Measurements from ENCODE around the gene PDIA6. TPM values are rescaled to one million over a fixed set of nuclear protein-coding genes. Genes with fewer than 3 reads are reported as not detected.

Gene PDIA6
- total and polyA plus RNA-seq, 9 of the 15 experiments (the other 6 are each of a cell fraction or from before 2014, with no cell fraction given): 166 to 268 (median 229) TPM

DNA sequence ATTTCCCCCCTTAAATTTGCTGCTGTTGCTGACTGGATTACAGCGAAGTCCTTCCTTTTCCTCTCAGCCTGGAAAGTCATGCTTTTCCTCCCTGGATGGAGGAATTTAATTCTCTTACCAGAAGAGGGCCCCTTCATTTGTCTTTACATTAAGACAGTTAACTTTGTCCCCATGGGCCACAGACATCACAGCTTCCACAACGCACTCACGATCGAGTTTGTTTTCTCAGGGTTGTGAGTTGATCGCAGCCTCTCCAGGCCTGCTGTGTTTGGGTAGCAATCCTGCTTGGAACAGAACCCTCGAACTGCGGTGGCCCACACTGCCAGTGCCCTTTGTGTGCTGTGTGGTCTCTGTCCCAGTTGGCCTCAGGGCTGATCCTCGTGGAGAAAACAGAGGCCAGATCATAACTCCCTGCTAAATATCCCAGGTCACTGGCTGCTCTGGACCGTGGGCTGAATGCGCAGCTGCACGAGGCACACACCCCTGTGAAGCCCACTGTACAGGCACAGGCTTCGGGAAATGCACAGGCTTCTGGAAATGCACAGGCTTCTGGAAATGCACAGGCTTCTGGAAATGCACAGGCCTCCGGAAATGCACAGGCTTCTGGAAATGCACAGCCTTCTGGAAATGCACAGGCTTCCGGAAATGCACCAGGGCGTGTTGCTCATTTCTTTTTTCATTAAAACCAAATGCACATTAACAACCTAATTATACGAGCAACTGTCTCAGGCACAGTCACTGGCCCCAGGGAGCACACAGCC, 2.2 kb upstream of the PDIA6 start:
- ChIA-PET POLR2A (no interaction called here), CTCF (ENCODE audit: low intra/inter-chr PET ratio) (no interaction called here)
- ATAC-seq (no peak), FAIRE-seq (no peak), DNase-seq (ENCODE audit: extremely low read depth in 1 of 4, low spot score in 3 of 4) (no peak)
- no TSS peak for BruUV-seq (replicated peaks)
- Histone ChIP-seq H3K9ac (ENCODE audit: insufficient read depth in 1 of 2, low read depth in 2 of 2, low read length in 2 of 2) (peak overlapping the region in 1 of 2 experiments; percentile 59; a peak in 1 of 4 replicates), H2AFZ (ENCODE audit: low read depth, low read length) (peak overlapping the region; percentile 80), H3K9me3 (replicated peaks; ENCODE audit: control insufficient read depth, insufficient read depth, low read depth, low read length) (no peaks in the 10 kb centered on the region), H3K4me2 (ENCODE audit: insufficient read depth, low read length) (no peak overlapping the region), H3K27me3 (ENCODE audit: control insufficient read depth in 2 of 2, insufficient read depth in 2 of 2, low read length in 2 of 2) (peaks cover 19 to 24% of the 10 kb centered on the region in 2 experiments), H3K79me2 (ENCODE audit: control insufficient read depth, insufficient read depth, low read length) (peaks cover 29% of the 10 kb centered on the region), H3K36me3 (ENCODE audit: control insufficient read depth, insufficient read depth, low read length) (peaks cover 17% of the 10 kb centered on the region; the same call in 2 of the 3 replicates), H3K4me1 (replicated peaks in 1 of 2; ENCODE audit: control insufficient read depth in 2 of 2, insufficient read depth in 2 of 2, low read length in 2 of 2) (peaks cover 6 to 16% of the 10 kb centered on the region in 2 experiments; a peak in 3 of 5 replicates), H3K4me3 (no peak overlapping the region), H3K9me1 (ENCODE audit: control insufficient read depth, insufficient read depth, low read length) (no peaks in the 10 kb centered on the region), H3K27ac (ENCODE audit: extremely low read depth, low read depth, low read length) (no peak overlapping the region), H4K20me1 (replicated peaks; ENCODE audit: control insufficient read depth, insufficient read depth, low read length) (peaks cover 21% of the 10 kb centered on the region; the same call in 1 of the 2 replicates)
- intact Hi-C loops (cut with micrococcal nuclease) (no loop called here), in situ Hi-C loops (cut with MboI) (no loop called here)
- 56% methylated on average over 16 of the region's 16 CpGs for WGBS (ENCODE audit: insufficient coverage, low coverage, missing lambda C conversion rate)
- no peak for TF ChIP-seq HNRNPK (IDR thresholded peaks at IDR 0.05; ENCODE audit: low read depth, low read length, poor library complexity, severe bottlenecking)

DNA sequence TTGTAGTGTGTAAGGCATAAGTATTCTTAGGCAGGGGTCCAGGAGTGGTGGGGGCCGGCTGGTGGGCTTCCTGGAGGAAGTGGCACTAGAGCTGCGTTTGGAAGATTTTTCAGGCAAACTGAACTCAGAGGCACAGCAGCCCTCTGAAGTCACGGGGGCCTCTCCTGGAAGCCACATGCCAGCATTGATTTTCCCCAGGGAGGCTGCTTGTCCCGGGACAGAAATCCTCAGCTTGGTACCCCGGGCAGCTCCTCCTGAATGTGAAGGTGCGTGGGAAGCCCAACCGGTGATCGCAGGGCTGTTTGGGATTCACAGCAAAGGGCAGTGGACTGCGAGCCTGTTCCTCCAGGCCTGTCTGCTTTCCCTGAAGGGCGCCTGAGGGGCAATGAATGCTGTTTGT, 1.6 kb upstream of the PDIA6 start:
- ATAC-seq (no peak), FAIRE-seq (no peak), DNase-seq (ENCODE audit: extremely low read depth in 1 of 4, low spot score in 3 of 4) (no peak)
- no TSS peak for BruUV-seq (replicated peaks)
- Histone ChIP-seq H3K4me1 (replicated peaks in 1 of 2; ENCODE audit: control insufficient read depth in 2 of 2, insufficient read depth in 2 of 2, low read length in 2 of 2) (peaks cover 9 to 20% of the 10 kb centered on the region in 2 experiments; a peak in 3 of 5 replicates), H3K9me1 (ENCODE audit: control insufficient read depth, insufficient read depth, low read length) (no peaks in the 10 kb centered on the region), H3K4me3 (no peak overlapping the region), H3K4me2 (ENCODE audit: insufficient read depth, low read length) (no peak overlapping the region), H3K79me2 (ENCODE audit: control insufficient read depth, insufficient read depth, low read length) (peaks cover 35% of the 10 kb centered on the region), H3K9ac (ENCODE audit: insufficient read depth in 1 of 2, low read depth in 2 of 2, low read length in 2 of 2) (peak overlapping the region in 1 of 2 experiments; percentile 59; a peak in 1 of 4 replicates), H3K36me3 (ENCODE audit: control insufficient read depth, insufficient read depth, low read length) (peaks cover 20% of the 10 kb centered on the region; the same call in 2 of the 3 replicates), H2AFZ (ENCODE audit: low read depth, low read length) (peak overlapping the region; percentile 80), H4K20me1 (replicated peaks; ENCODE audit: control insufficient read depth, insufficient read depth, low read length) (peaks cover 24% of the 10 kb centered on the region; the same call in 1 of the 2 replicates), H3K27ac (ENCODE audit: extremely low read depth, low read depth, low read length) (no peak overlapping the region), H3K9me3 (replicated peaks; ENCODE audit: control insufficient read depth, insufficient read depth, low read depth, low read length) (no peaks in the 10 kb centered on the region), H3K27me3 (ENCODE audit: control insufficient read depth in 2 of 2, insufficient read depth in 2 of 2, low read length in 2 of 2) (peaks cover 14 to 18% of the 10 kb centered on the region in 2 experiments)
- ChIA-PET POLR2A (no interaction called here), CTCF (ENCODE audit: low intra/inter-chr PET ratio) (no interaction called here)
- TF ChIP-seq ZFP36 (IDR thresholded peaks at IDR 0.05; ENCODE audit: low read depth, low read length, partially characterized antibody): peak; percentile 85
- no peak for TF ChIP-seq ZC3H11A (IDR thresholded peaks at IDR 0.05; ENCODE audit: low read depth, low read length)
- WGBS (ENCODE audit: insufficient coverage, low coverage, missing lambda C conversion rate): 63% methylated on average over 10 of the region's 10 CpGs
- intact Hi-C loops (cut with micrococcal nuclease): no loop called here
- in situ Hi-C loops (cut with MboI): no loop called here

Data from K562 (cell line).